CD4-positive, alpha-beta memory T cell (primary cell): Measurements from ENCODE around the gene GRK5. TPM values are rescaled to one million over a fixed set of nuclear protein-coding genes. Genes with fewer than 3 reads are reported as not detected.

Experiments used
- CTCF ChIA-PET: fragments of 350-600 bp; sonication (Branson Sonifier 250); formaldehyde crosslinking; loops from one replicate; lab custom pipeline; 2021; ENCODE audit warnings: inconsistent platforms; ENCODE audit not compliant: partially characterized antibody; lab: Charles Lee
- POLR2A ChIA-PET: fragments of 350-600 bp; sonication (Branson Sonifier 250); formaldehyde crosslinking; loops from one replicate; lab custom pipeline; 2021; ENCODE audit not compliant: partially characterized antibody; lab: Charles Lee
- DNase-seq, 5 donors: peaks; one replicate each; pipeline versions ENCODE4 v3.0.0 to v3.0.0-alpha.2; 2020 to 2022; ENCODE audit warnings: mixed read lengths in 1 of 5
- H3K27ac ChIP-seq: one replicate; pipeline ENCODE4 v1.7.0; 2013; ENCODE audit warnings: low read depth, low read length
- H3K27me3 ChIP-seq: 2 replicates; pipeline ENCODE4 v1.7.0; 2013; ENCODE audit warnings: mild to moderate bottlenecking, low read length, moderate library complexity; ENCODE audit not compliant: insufficient read depth
- H3K36me3 ChIP-seq: 2 replicates; pipeline ENCODE4 v1.7.0; 2013; ENCODE audit warnings: mild to moderate bottlenecking, low read length, moderate library complexity; ENCODE audit not compliant: insufficient read depth
- H3K4me1 ChIP-seq: 2 replicates; pipeline ENCODE4 v1.7.0; 2013; ENCODE audit warnings: mild to moderate bottlenecking, low read length, moderate library complexity; ENCODE audit not compliant: insufficient read depth
- H3K4me3 ChIP-seq, 2 donors: one replicate each; pipeline ENCODE4 v1.7.0; 2013; ENCODE audit warnings: low read length in 2 of 2, mild to moderate bottlenecking in 1 of 2
- H3K9me3 ChIP-seq, 2 donors: one replicate each; pipeline ENCODE4 v1.7.0; 2013; ENCODE audit warnings: low read length in 2 of 2, control low read depth in 1 of 2; ENCODE audit not compliant: control insufficient read depth in 1 of 2
- H3K27ac Mint-ChIP-seq, 7 donors: one replicate each; pipeline ENCODE4 v1.8.0; 2020 to 2021; ENCODE audit warnings: mixed read lengths in 7 of 7, mild to moderate bottlenecking in 6 of 7, inconsistent platforms in 3 of 7, moderate library complexity in 3 of 7
- H3K27me3 Mint-ChIP-seq, 2 donors: one replicate each; pipeline ENCODE4 v1.8.0; 2020 to 2021; ENCODE audit warnings: mixed read lengths in 2 of 2
- H3K36me3 Mint-ChIP-seq, 2 donors: one replicate each; pipeline ENCODE4 v1.8.0; 2020 to 2021; ENCODE audit warnings: mixed read lengths in 2 of 2, inconsistent platforms in 1 of 2, mild to moderate bottlenecking in 1 of 2
- H3K4me1 Mint-ChIP-seq, 4 donors: one replicate each; pipeline ENCODE4 v1.8.0; 2020 to 2021; ENCODE audit warnings: mixed read lengths in 4 of 4, mild to moderate bottlenecking in 1 of 4
- H3K4me3 Mint-ChIP-seq, 8 donors: one replicate each; pipeline ENCODE4 v1.8.0; 2020 to 2021; ENCODE audit warnings: mixed read lengths in 8 of 8, mild to moderate bottlenecking in 7 of 8, moderate library complexity in 6 of 8, inconsistent platforms in 3 of 8
- H3K9me3 Mint-ChIP-seq, 8 donors: one replicate each; pipeline ENCODE4 v1.8.0; 2020 to 2021; ENCODE audit warnings: mixed read lengths in 8 of 8, mild to moderate bottlenecking in 5 of 8, inconsistent platforms in 3 of 8, moderate library complexity in 1 of 8
- intact Hi-C: fragments of 100-400 bp; cut with micrococcal nuclease; formaldehyde crosslinking; loops from one replicate; pipeline ENCODE4 v1.15.1; 2023
- polyA plus RNA-seq, 2 donors: library from polyadenylated mRNA; unstranded; fragments of 300-500 nt; fragmentation: Illumina TruSeq; gene quantifications; one replicate each; pipeline ENCODE4 v1.2.3, GENCODE V29; 2021
- total RNA-seq, 2 experiments: library from RNA; stranded (reverse); gene quantifications; one replicate each; pipeline ENCODE4 v1.2.3, GENCODE V29; 2021

Gene GRK5
- total and polyA plus RNA-seq, 4 experiments from 2014 or later: 7.6 to 27.9 (median 18.6) TPM

DNA sequence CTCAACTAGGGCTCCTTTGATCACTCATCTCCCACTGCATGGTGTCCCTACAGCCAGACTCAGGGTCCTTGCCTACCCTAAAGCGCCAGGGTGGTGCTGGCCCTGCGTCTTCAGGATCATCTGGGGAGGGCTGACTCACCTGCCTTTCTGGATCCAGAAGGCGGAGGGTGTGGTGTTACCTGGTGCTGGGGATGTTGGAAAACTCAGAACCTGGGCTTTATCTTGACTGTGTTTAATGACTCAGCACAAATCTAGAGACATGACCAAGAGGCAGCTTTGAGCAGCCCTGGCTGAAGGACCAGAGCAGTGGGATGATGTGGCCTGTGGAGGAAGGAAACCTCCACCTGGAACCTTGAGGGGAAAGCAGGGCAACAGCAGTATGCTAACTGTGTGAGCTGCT is 96.5 kb downstream of the GRK5 start:
- POLR2A ChIA-PET: interaction anchor here (3.6 to 6.5 kb wide), 2 partner anchors 33 to 95 kb away, joined by 58 to 101 read pairs; partner anchors contain the start of gene GRK5
- DNase-seq: no peak
- no peaks in the 10 kb centered on the region for H3K9me3 ChIP-seq
- intact Hi-C loops: no loop called here
- H3K36me3 ChIP-seq: no peaks in the 10 kb centered on the region
- H3K27ac ChIP-seq: no peak overlapping the region
- peaks cover 0 to 5% of the 10 kb centered on the region in 2 donors for H3K36me3 Mint-ChIP-seq
- H3K4me3 Mint-ChIP-seq: peak overlapping the region in 1 of 8 donors; percentile 12
- H3K27me3 ChIP-seq: no peaks in the 10 kb centered on the region
- H3K4me1 Mint-ChIP-seq: peaks cover 58 to 85% (median 75%) of the 10 kb centered on the region in 4 donors
- CTCF ChIA-PET: interaction anchor here (1.5 to 8.7 kb wide), 2 partner anchors 95 to 105 kb away, joined by 3 to 139 read pairs; partner anchors contain the start of gene GRK5
- no peaks in the 10 kb centered on the region for H3K9me3 Mint-ChIP-seq
- H3K4me3 ChIP-seq: no peak overlapping the region
- peak overlapping the region in 4 of 7 donors; percentile 53 to 99 (median 86) for H3K27ac Mint-ChIP-seq
- H3K4me1 ChIP-seq: peaks cover 79% of the 10 kb centered on the region
- peaks cover 0 to 6% of the 10 kb centered on the region in 2 donors for H3K27me3 Mint-ChIP-seq

DNA sequence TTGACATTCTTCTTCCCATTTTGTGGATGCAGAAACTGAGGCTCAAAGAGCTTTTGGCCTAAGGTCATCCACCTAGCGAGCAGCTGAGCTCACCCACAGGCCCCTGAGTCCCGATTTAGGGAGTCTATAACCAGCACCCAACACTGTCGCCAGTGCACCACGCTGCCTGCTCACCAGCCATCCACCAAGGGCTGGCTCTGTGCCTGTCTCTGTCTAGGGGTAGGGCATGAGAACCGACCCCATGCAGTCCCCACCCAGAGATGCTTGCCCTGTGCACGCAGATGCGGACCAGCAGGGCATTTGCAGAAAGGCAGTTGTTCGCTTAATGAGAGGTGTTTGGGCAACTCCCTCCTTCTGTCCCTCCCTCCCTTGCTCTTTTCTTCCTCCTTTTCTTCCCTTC is 97.2 kb downstream of the GRK5 start:
- DNase-seq: peak in 1 of 5 donors; percentile 26
- Mint-ChIP-seq H3K4me3 (peak overlapping the region in 2 of 8 donors; percentile 47 to 93), H3K4me1 (peaks cover 57 to 82% (median 73%) of the 10 kb centered on the region in 4 donors), H3K27ac (peak overlapping the region; percentile 81 to 99 (median 97)), H3K9me3 (no peaks in the 10 kb centered on the region), H3K27me3 (peaks cover 0 to 6% of the 10 kb centered on the region in 2 donors), H3K36me3 (peaks cover 0 to 5% of the 10 kb centered on the region in 2 donors)
- no peaks in the 10 kb centered on the region for H3K36me3 ChIP-seq
- H3K27me3 ChIP-seq: no peaks in the 10 kb centered on the region
- H3K9me3 ChIP-seq: no peaks in the 10 kb centered on the region
- ChIA-PET CTCF (interaction anchor here (1.5 to 8.7 kb wide), 2 partner anchors 95 to 105 kb away, joined by 3 to 139 read pairs; partner anchors contain the start of gene GRK5), POLR2A (interaction anchor here (0.7 to 6.5 kb wide), 5 partner anchors 19 to 236 kb away, joined by 3 to 101 read pairs (median 14); partner anchors contain the start of gene GRK5)
- no peak overlapping the region for H3K4me3 ChIP-seq
- peaks cover 77% of the 10 kb centered on the region for H3K4me1 ChIP-seq
- peak overlapping the region; percentile 75 for H3K27ac ChIP-seq
- intact Hi-C loops: no loop called here

DNA sequence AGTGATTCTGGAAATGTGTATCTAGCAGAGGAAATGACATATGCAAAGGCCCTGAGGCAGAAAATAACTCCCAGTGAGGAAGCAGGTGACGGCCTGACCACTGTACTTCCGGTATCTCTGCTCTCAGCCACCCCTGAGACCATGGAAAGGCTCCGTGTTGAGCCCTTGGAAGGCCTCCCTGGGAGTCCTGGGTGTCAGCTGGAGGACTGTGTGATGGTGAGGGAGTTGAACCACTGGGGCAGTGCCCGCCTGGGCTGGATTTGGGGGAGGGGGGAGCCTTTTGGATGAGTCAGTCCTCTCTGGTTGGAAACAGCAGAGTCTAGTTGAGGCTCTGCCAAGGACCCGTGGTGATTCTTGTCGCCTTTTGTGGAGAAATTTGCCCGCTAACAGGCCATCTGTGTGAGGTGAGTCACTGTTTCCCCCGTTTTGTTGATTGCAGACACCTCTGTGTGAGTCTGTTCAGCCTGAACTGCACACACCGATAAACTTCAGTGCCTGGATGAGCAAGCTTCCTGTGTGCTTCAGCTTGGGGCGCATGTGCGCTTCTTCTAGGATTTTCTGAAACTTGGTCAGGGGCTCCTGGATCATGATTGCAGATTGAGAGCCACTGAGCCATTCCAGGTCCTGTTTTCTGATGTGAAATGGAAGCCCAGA is 98.6 kb downstream of the GRK5 start:
- H3K9me3 Mint-ChIP-seq: no peaks in the 10 kb centered on the region
- POLR2A ChIA-PET: interaction anchor here (1.0 to 6.5 kb wide), 16 partner anchors 9 to 345 kb away, joined by 3 to 101 read pairs (median 7); partner anchors contain the start of genes BAG3, GRK5 and RGS10
- peaks cover 4 to 5% of the 10 kb centered on the region in 2 donors for H3K36me3 Mint-ChIP-seq
- H3K4me1 Mint-ChIP-seq: peaks cover 46 to 76% (median 63%) of the 10 kb centered on the region in 4 donors
- peak; percentile 78 to 98 (median 81) for DNase-seq
- H3K27me3 ChIP-seq: no peaks in the 10 kb centered on the region
- H3K27ac ChIP-seq: peak overlapping the region; percentile 75
- peaks cover 0 to 6% of the 10 kb centered on the region in 2 donors for H3K27me3 Mint-ChIP-seq
- H3K36me3 ChIP-seq: no peaks in the 10 kb centered on the region
- CTCF ChIA-PET: interaction anchor here (0.7 to 8.7 kb wide), 9 partner anchors 8 to 174 kb away, joined by 3 to 139 read pairs (median 3); partner anchors contain the start of gene GRK5
- peak overlapping the region; percentile 66 to 70 for H3K4me3 ChIP-seq
- peak overlapping the region; percentile 87 to 94 (median 90) for H3K4me3 Mint-ChIP-seq
- peaks cover 62% of the 10 kb centered on the region for H3K4me1 ChIP-seq
- H3K27ac Mint-ChIP-seq: peak overlapping the region; percentile 96 to 99 (median 98)
- intact Hi-C loops: loop anchor here (1.0 to 5.0 kb wide), 10 partner anchors 9 to 291 kb away; partner anchors contain the start of genes EIF3A and TIAL1
- H3K9me3 ChIP-seq: no peaks in the 10 kb centered on the region

DNA sequence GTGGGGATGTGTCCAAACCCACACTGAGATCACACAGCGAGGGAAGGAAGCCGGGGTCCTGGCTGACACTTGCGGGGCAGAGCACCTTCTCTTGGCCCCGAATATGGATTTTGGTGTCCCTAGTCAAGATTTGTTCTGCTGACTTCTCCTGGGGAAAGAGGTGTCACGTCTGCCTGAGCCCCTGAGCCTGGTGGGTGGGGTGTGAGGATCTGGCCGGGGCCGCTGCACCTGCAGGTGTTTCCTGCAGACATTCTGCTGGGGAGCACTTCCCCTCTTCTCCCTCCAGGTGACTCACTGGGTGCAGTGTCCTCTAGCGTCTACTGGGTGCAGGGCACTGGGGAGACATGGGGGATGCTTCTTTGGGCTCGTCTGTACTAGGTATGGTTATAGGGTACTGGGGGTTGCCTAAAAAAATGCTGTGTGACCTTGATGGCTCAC is 99.2 kb downstream of the GRK5 start:
- peak overlapping the region; percentile 66 to 70 for H3K4me3 ChIP-seq
- no peaks in the 10 kb centered on the region for H3K36me3 ChIP-seq
- DNase-seq: peak; percentile 76 to 91 (median 79)
- Mint-ChIP-seq H3K27ac (peak overlapping the region; percentile 96 to 99 (median 98)), H3K9me3 (no peaks in the 10 kb centered on the region), H3K27me3 (peaks cover 0 to 6% of the 10 kb centered on the region in 2 donors), H3K4me1 (peaks cover 43 to 73% (median 60%) of the 10 kb centered on the region in 4 donors), H3K36me3 (peaks cover 5 to 6% of the 10 kb centered on the region in 2 donors), H3K4me3 (peak overlapping the region; percentile 87 to 94 (median 90))
- ChIA-PET POLR2A (interaction anchor here (0.8 to 6.5 kb wide), 18 partner anchors 10 to 345 kb away, joined by 3 to 101 read pairs (median 5); partner anchors contain the start of genes BAG3, GRK5 and RGS10), CTCF (interaction anchor here (0.7 to 8.7 kb wide), 13 partner anchors 9 to 236 kb away, joined by 3 to 139 read pairs (median 3); partner anchors contain the start of genes GRK5 and RGS10)
- H3K9me3 ChIP-seq: no peaks in the 10 kb centered on the region
- H3K4me1 ChIP-seq: peaks cover 57% of the 10 kb centered on the region
- H3K27ac ChIP-seq: peak overlapping the region; percentile 75
- intact Hi-C loops: loop anchor here (1.0 to 5.0 kb wide), 10 partner anchors 9 to 291 kb away; partner anchors contain the start of genes EIF3A and TIAL1
- H3K27me3 ChIP-seq: no peaks in the 10 kb centered on the region

DNA sequence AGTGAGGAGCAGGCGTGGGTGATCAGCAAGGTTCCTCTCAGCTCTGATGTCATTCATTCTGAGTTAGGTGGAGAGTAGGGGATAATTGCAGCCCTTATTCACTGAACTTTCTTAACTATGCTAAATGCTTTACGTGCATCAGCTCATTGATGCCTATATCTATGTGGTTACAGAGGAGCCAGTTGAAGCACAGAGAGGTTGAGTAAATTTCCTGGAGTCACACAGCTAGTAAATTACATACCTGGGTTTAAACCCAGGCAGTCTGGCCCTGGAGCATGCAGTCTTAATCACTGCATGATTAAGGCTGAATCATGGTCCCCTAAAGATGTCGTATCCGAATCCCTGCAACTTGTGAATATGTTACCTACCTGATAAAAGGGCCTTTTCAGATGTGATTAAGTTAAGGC is 99.6 kb downstream of the GRK5 start:
- H3K4me1 Mint-ChIP-seq: peaks cover 40 to 69% (median 56%) of the 10 kb centered on the region in 4 donors
- peaks cover 0 to 6% of the 10 kb centered on the region in 2 donors for H3K27me3 Mint-ChIP-seq
- DNase-seq: no peak
- H3K27ac Mint-ChIP-seq: peak overlapping the region; percentile 96 to 99 (median 98)
- peak overlapping the region; percentile 66 to 70 for H3K4me3 ChIP-seq
- intact Hi-C loops: loop anchor here (1.0 to 5.0 kb wide), 10 partner anchors 8 to 290 kb away; partner anchors contain the start of genes EIF3A and TIAL1
- ChIA-PET CTCF (interaction anchor here (0.9 to 8.7 kb wide), 10 partner anchors 9 to 235 kb away, joined by 3 to 139 read pairs (median 3); partner anchors contain the start of genes GRK5 and RGS10), POLR2A (interaction anchor here (0.8 to 6.5 kb wide), 9 partner anchors 13 to 277 kb away, joined by 3 to 101 read pairs (median 6); partner anchors contain the start of gene GRK5)
- H3K27ac ChIP-seq: peak overlapping the region; percentile 75
- peak overlapping the region; percentile 87 to 94 (median 90) for H3K4me3 Mint-ChIP-seq
- H3K27me3 ChIP-seq: no peaks in the 10 kb centered on the region
- H3K36me3 ChIP-seq: no peaks in the 10 kb centered on the region
- H3K9me3 ChIP-seq: no peaks in the 10 kb centered on the region
- H3K4me1 ChIP-seq: peaks cover 52% of the 10 kb centered on the region
- no peaks in the 10 kb centered on the region for H3K9me3 Mint-ChIP-seq
- H3K36me3 Mint-ChIP-seq: peaks cover 5 to 6% of the 10 kb centered on the region in 2 donors

DNA sequence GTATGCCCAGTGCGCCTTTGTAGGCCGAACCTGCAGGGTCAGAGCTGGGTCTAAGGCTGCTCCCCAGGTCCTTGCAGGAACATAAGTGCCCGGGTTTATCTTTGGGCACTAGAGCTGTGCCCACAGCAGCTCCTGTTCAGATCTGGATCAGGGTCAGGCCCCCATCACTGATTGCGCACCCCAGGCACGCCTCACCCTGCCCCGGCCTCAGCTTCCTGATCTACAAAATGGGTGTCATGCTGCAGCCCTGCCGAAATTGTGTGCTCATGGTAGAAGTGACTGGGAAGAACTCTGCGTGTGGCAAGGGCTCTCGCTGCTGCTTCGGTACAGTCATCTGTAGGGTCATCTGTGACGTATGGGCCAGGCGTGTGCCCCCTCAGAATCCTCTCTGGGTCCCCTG is 100.7 kb downstream of the GRK5 start:
- H3K4me1 ChIP-seq: peaks cover 50% of the 10 kb centered on the region
- no peaks in the 10 kb centered on the region for H3K36me3 ChIP-seq
- peaks cover 5 to 9% of the 10 kb centered on the region in 2 donors for H3K36me3 Mint-ChIP-seq
- ChIA-PET CTCF (interaction anchor here (0.7 to 8.7 kb wide), 6 partner anchors 13 to 109 kb away, joined by 3 to 139 read pairs (median 4); partner anchors contain the start of gene GRK5), POLR2A (interaction anchor here (0.9 to 6.5 kb wide), 4 partner anchors 37 to 234 kb away, joined by 3 to 101 read pairs (median 4); partner anchors contain the start of genes GRK5 and RGS10)
- no peaks in the 10 kb centered on the region for H3K27me3 ChIP-seq
- H3K27me3 Mint-ChIP-seq: peaks cover 0 to 9% of the 10 kb centered on the region in 2 donors
- no peak for DNase-seq
- no peak overlapping the region for H3K4me3 Mint-ChIP-seq
- peak overlapping the region in 4 of 7 donors; percentile 9 to 99 (median 51) for H3K27ac Mint-ChIP-seq
- H3K27ac ChIP-seq: no peak overlapping the region
- H3K9me3 Mint-ChIP-seq: no peaks in the 10 kb centered on the region
- intact Hi-C loops: loop anchor here (5.0 kb wide), 2 partner anchors 109 to 289 kb away; partner anchors contain the start of gene TIAL1
- no peaks in the 10 kb centered on the region for H3K9me3 ChIP-seq
- no peak overlapping the region for H3K4me3 ChIP-seq
- H3K4me1 Mint-ChIP-seq: peaks cover 39 to 68% (median 54%) of the 10 kb centered on the region in 4 donors
